Left ventricle myocardium inferior (tissue), 1 donor: ENCODE results near the gene CPNE1. TPM values are rescaled to one million over a fixed set of nuclear protein-coding genes. Genes with fewer than 3 reads are reported as not detected.
"Not testable (repeated sequence)": the region's sequence is repeated elsewhere in the genome, so short reads cannot be mapped to it uniquely, and the experiment has no call there.

Experiments used
- DNase-seq: peaks from one replicate; pipeline ENCODE4 v3.0.0-alpha.2; 2020
- H3K27ac ChIP-seq: fragments of 200-600 bp; replicated peaks from 2 replicates; pipeline ENCODE4 v1.8.0; 2021
- H3K27me3 ChIP-seq: fragments of 200-600 bp; 2 replicates; pipeline ENCODE4 v1.8.0; 2021; ENCODE audit warnings: low read depth
- H3K36me3 ChIP-seq: fragments of 200-600 bp; 2 replicates; pipeline ENCODE4 v1.8.0; 2021
- H3K4me1 ChIP-seq: fragments of 200-600 bp; 2 replicates; pipeline ENCODE4 v1.8.0; 2021
- H3K4me3 ChIP-seq: fragments of 200-600 bp; 2 replicates; pipeline ENCODE4 v1.8.0; 2021; ENCODE audit warnings: mild to moderate bottlenecking, moderate library complexity
- H3K9me3 ChIP-seq: fragments of 200-600 bp; replicated peaks from 2 replicates; pipeline ENCODE4 v1.8.0; 2021
- CTCF ChIP-seq: fragments of 200-600 bp; IDR thresholded peaks from 2 replicates; pipeline ENCODE4 v1.8.0; 2021; ENCODE audit warnings: antibody characterized with exemption, mild to moderate bottlenecking, borderline replicate concordance
- intact Hi-C: fragments of 100-400 bp; cut with micrococcal nuclease; formaldehyde crosslinking; loops from one replicate; pipeline ENCODE4 v1.11.0; 2022
- total RNA-seq: library from RNA; stranded (reverse); fragmentation: NEBNext Ultra II Directional; extraction: Animal tissue kit (Norgen Biotek cat#: 25700); gene quantifications from one replicate; pipeline ENCODE4 v1.2.1, GENCODE V29; 2021
- donor health status: DM: no; HTN: yes; CAD: no; lungs with severe emphysema.

CPNE1 gene
- total RNA-seq, 1 donor from 2014 or later: 47.3 TPM

GRCh38 chr20:35690265-35690664, 25.6 kb upstream of the CPNE1 start:
- H3K36me3 ChIP-seq: peaks cover 87% of the 10 kb centered on the region
- DNase-seq: no peak
- no peaks in the 10 kb centered on the region for H3K9me3 ChIP-seq
- H3K27me3 ChIP-seq: no peaks in the 10 kb centered on the region
- no peak for TF ChIP-seq CTCF
- H3K4me3 ChIP-seq: no peak overlapping the region
- no peak overlapping the region for H3K27ac ChIP-seq
- intact Hi-C loops: no loop called here
- H3K4me1 ChIP-seq: no peaks in the 10 kb centered on the region

- H3K27ac ChIP-seq, H3K27me3 ChIP-seq, H3K4me1 ChIP-seq, H3K9me3 ChIP-seq, H3K4me3 ChIP-seq, intact Hi-C loops, DNase-seq: not testable (repeated sequence)
- peaks cover 77% of the 10 kb centered on the region for H3K36me3 ChIP-seq
Observed at GRCh38 chr20:35686872-35687271, 22.2 kb upstream of the CPNE1 start.

- DNase-seq, H3K27me3 ChIP-seq, H3K4me3 ChIP-seq, H3K9me3 ChIP-seq, intact Hi-C loops, H3K27ac ChIP-seq, H3K4me1 ChIP-seq: not testable (repeated sequence)
- peaks cover 86% of the 10 kb centered on the region for H3K36me3 ChIP-seq
Observed at GRCh38 chr20:35685368-35685767, 20.7 kb upstream of the CPNE1 start.

GRCh38 chr20:35681960-35682359, 17.3 kb upstream of the CPNE1 start:
- no peak for DNase-seq
- H3K4me3 ChIP-seq: no peak overlapping the region
- TF ChIP-seq CTCF: no peak
- H3K27me3 ChIP-seq: no peaks in the 10 kb centered on the region
- no peak overlapping the region for H3K27ac ChIP-seq
- H3K9me3 ChIP-seq: no peaks in the 10 kb centered on the region
- peaks cover 86% of the 10 kb centered on the region for H3K36me3 ChIP-seq
- intact Hi-C loops: no loop called here
- H3K4me1 ChIP-seq: no peaks in the 10 kb centered on the region

- TF ChIP-seq CTCF: no peak
- Histone ChIP-seq H3K27ac (no peak overlapping the region), H3K27me3 (no peaks in the 10 kb centered on the region), H3K9me3 (no peaks in the 10 kb centered on the region), H3K36me3 (peaks cover 86% of the 10 kb centered on the region), H3K4me3 (no peak overlapping the region), H3K4me1 (no peaks in the 10 kb centered on the region)
- intact Hi-C loops: no loop called here
- no peak for DNase-seq
Observed at GRCh38 chr20:35680452-35681183, 15.9 kb upstream of the CPNE1 start.

GRCh38 chr20:35674921-35675320, 10.2 kb upstream of the CPNE1 start:
- intact Hi-C loops: no loop called here

More at GRCh38 chr20:35674921-35675320, 10.2 kb upstream of the CPNE1 start:
- peaks cover 99% of the 10 kb centered on the region for H3K36me3 ChIP-seq
- no peak overlapping the region for H3K4me3 ChIP-seq
- no peaks in the 10 kb centered on the region for H3K9me3 ChIP-seq
- no peak for DNase-seq
- TF ChIP-seq CTCF: no peak
- no peaks in the 10 kb centered on the region for H3K4me1 ChIP-seq
- H3K27ac ChIP-seq: no peak overlapping the region
- no peaks in the 10 kb centered on the region for H3K27me3 ChIP-seq
